IMR-90 (cell line): ENCODE results near the gene ERG. TPM values are rescaled to one million over a fixed set of nuclear protein-coding genes. Genes with fewer than 3 reads are reported as not detected.

Experiments
- ATAC-seq: fragments of 200-7000 bp; cut with Tn5 transposase; 2 replicates; pipeline ENCODE4 v1.9.1; 2020; ENCODE audit warnings: low read depth, mild to moderate bottlenecking, moderate library complexity
- BruUV-seq: library from RNA; stranded (reverse); fragments of 400-500 nt; replicated peaks from 2 replicates; lab custom pipeline; 2021; lab: Mats Ljungman, UMichigan
- CTCF ChIA-PET: fragments of 300-600 bp; formaldehyde crosslinking; extraction: SDS; loops from one replicate; lab custom pipeline; 2021; ENCODE audit warnings: antibody characterized with exemption; lab: Yijun Ruan, JAX
- POLR2A ChIA-PET: fragments of 300-600 bp; sonication (Branson Sonifier 250); formaldehyde crosslinking; loops from one replicate; lab custom pipeline; 2022; ENCODE audit warnings: antibody characterized with exemption; ENCODE audit not compliant: unreplicated experiment; lab: Charles Lee
- DNase-seq: peaks from one replicate; pipeline ENCODE4 v3.0.0; 2013
- H2AFZ ChIP-seq: replicated peaks from 2 replicates; pipeline ENCODE3; 2013; ENCODE audit warnings: low read length, mild to moderate bottlenecking; ENCODE audit not compliant: poor library complexity
- H2AK5ac ChIP-seq: 2 replicates; pipeline ENCODE4 v1.6.1; 2013; ENCODE audit warnings: low read depth, low read length, inconsistent platforms
- H2AK9ac ChIP-seq: replicated peaks from 2 replicates; pipeline ENCODE3; 2013; ENCODE audit warnings: mild to moderate bottlenecking, low read depth, low read length, moderate library complexity; ENCODE audit not compliant: poor library complexity
- H2BK120ac ChIP-seq: 2 replicates; pipeline ENCODE4 v1.6.1; 2013; ENCODE audit warnings: low read depth, low read length, inconsistent platforms
- H2BK15ac ChIP-seq: 3 replicates; pipeline ENCODE4 v1.6.1; 2013; ENCODE audit warnings: low read depth, low read length, inconsistent platforms
- H2BK20ac ChIP-seq: 2 replicates; pipeline ENCODE4 v1.6.1; 2013; ENCODE audit warnings: low read depth, mild to moderate bottlenecking, inconsistent platforms, low read length, moderate library complexity
- H2BK5ac ChIP-seq: 2 replicates; pipeline ENCODE4 v1.6.1; 2013; ENCODE audit warnings: mild to moderate bottlenecking, low read depth, low read length, inconsistent platforms; ENCODE audit not compliant: poor library complexity, severe bottlenecking
- H3K14ac ChIP-seq: replicated peaks from 2 replicates; pipeline ENCODE4 v1.6.1; 2013; ENCODE audit warnings: low read depth, low read length, inconsistent platforms
- H3K18ac ChIP-seq: 2 replicates; pipeline ENCODE4 v1.6.1; 2013; ENCODE audit warnings: low read depth, low read length, control low read depth
- H3K23ac ChIP-seq: 2 replicates; pipeline ENCODE4 v1.6.1; 2013; ENCODE audit warnings: low read depth, low read length, inconsistent platforms
- H3K27ac ChIP-seq: 2 replicates; pipeline ENCODE4 v1.5.1; 2013; ENCODE audit warnings: mild to moderate bottlenecking, control low read depth, low read length; ENCODE audit not compliant: insufficient read depth
- H3K27me3 ChIP-seq: 2 replicates; pipeline ENCODE4 v1.6.1; 2013; ENCODE audit warnings: low read length; ENCODE audit not compliant: control insufficient read depth, insufficient read depth
- H3K36me3 ChIP-seq: 2 replicates; pipeline ENCODE4 v1.6.1; 2013; ENCODE audit warnings: low read length, mixed read lengths; ENCODE audit not compliant: control insufficient read depth, insufficient read depth
- H3K4ac ChIP-seq: 2 replicates; pipeline ENCODE4 v1.6.1; 2013; ENCODE audit warnings: low read depth, low read length, inconsistent platforms
- H3K4me1 ChIP-seq: 2 replicates; pipeline ENCODE4 v1.6.1; 2013; ENCODE audit warnings: low read length, mixed read lengths; ENCODE audit not compliant: control insufficient read depth, insufficient read depth
- H3K4me2 ChIP-seq: 2 replicates; pipeline ENCODE4 v1.6.1; 2013; ENCODE audit warnings: low read depth, mild to moderate bottlenecking, control low read depth, low read length, moderate library complexity
- H3K4me3 ChIP-seq: 2 replicates; pipeline ENCODE4 v1.5.1; 2013; ENCODE audit warnings: low read depth, mild to moderate bottlenecking, control low read depth, low read length, moderate library complexity; ENCODE audit not compliant: insufficient read depth
- H3K56ac ChIP-seq: 2 replicates; pipeline ENCODE4 v1.6.1; 2013; ENCODE audit warnings: low read length, inconsistent platforms; ENCODE audit not compliant: insufficient read depth; ENCODE audit errors: extremely low read depth
- H3K79me1 ChIP-seq, 2 experiments: 2 replicates each; pipeline ENCODE4 v1.6.1; 2013; ENCODE audit warnings: low read length in 2 of 2, inconsistent platforms in 1 of 2, low read depth in 1 of 2
- H3K9ac ChIP-seq: 2 replicates; pipeline ENCODE4 v1.6.1; 2013; ENCODE audit warnings: low read depth, low read length, control low read depth
- H3K9me1 ChIP-seq: 2 replicates; pipeline ENCODE4 v1.6.1; 2013; ENCODE audit warnings: low read length, inconsistent platforms; ENCODE audit not compliant: insufficient read depth
- H3K9me3 ChIP-seq: 2 replicates; pipeline ENCODE4 v1.6.1; 2013; ENCODE audit warnings: low read length; ENCODE audit not compliant: control insufficient read depth, insufficient read depth
- H4K20me1 ChIP-seq: 2 replicates; pipeline ENCODE4 v1.6.1; 2013; ENCODE audit warnings: low read length, inconsistent platforms; ENCODE audit not compliant: insufficient read depth
- H4K5ac ChIP-seq: 2 replicates; pipeline ENCODE4 v1.6.1; 2013; ENCODE audit warnings: mild to moderate bottlenecking, low read depth, low read length, control low read depth
- H4K8ac ChIP-seq, 2 experiments: 2 replicates each; pipeline ENCODE4 v1.6.1; 2013; ENCODE audit warnings: low read depth in 2 of 2, low read length in 2 of 2, control low read depth in 1 of 2, inconsistent platforms in 1 of 2
- H4K91ac ChIP-seq: 2 replicates; pipeline ENCODE4 v1.6.1; 2013; ENCODE audit warnings: low read depth, low read length, inconsistent platforms; ENCODE audit not compliant: insufficient read depth
- CHD1 ChIP-seq: IDR thresholded peaks from 2 replicates; pipeline ENCODE4 v1.6.1; 2012; ENCODE audit warnings: low read depth, low read length, improper control_type of control experiment
- CTCF ChIP-seq: conservative IDR thresholded peaks from 2 replicates; pipeline ENCODE4 v1.5.1; 2012; ENCODE audit warnings: mild to moderate bottlenecking, low read depth, low read length, improper control_type of control experiment
- FOS ChIP-seq: fragments of 150-350 bp; IDR thresholded peaks from 2 replicates; pipeline ENCODE4 v1.6.1; 2016; ENCODE audit warnings: low read depth, low read length
- RFX5 ChIP-seq: IDR thresholded peaks from 2 replicates; pipeline ENCODE4 v1.8.0; 2012; ENCODE audit warnings: low read depth, mild to moderate bottlenecking, low read length, moderate library complexity
- WGBS, 2 experiments: methylation state at CpG; one replicate each; pipeline versions ENCODE4 v1.1.5 to v1.1.7; 2013; ENCODE audit warnings: missing lambda C conversion rate in 2 of 2; ENCODE audit not compliant: insufficient read length in 1 of 2; ENCODE audit errors: extremely low coverage in 2 of 2; 5-methylcytosine and 5-hydroxymethylcytosine counted together
- dilution Hi-C: fragments of 300-500 bp; cut with HindIII; formaldehyde crosslinking; loops from one replicate; pipeline ENCODE4 v1.14.3; 2018; ENCODE audit warnings: low sequenced_read_pairs; ENCODE audit not compliant: unreplicated experiment
- in situ Hi-C: fragments of 300-500 bp; cut with MboI; formaldehyde crosslinking; loops from 3 replicates; pipeline ENCODE4 v1.14.3; 2019; ENCODE audit warnings: low sequenced_read_pairs, inconsistent platforms, mixed read lengths
- intact Hi-C: fragments of 100-400 bp; cut with micrococcal nuclease; formaldehyde crosslinking; loops from 2 replicates; pipeline ENCODE4 v1.10.0; 2022
- microRNA-seq, 2 experiments: library from miRNA; stranded (forward) in 1 of 2; unstranded in 1 of 2; fragments of 10-50 nt in 1 of 2; fragments of <30 nt in 1 of 2; gene quantifications in 1 of 2; microRNA quantifications in 1 of 2; one replicate each; pipeline versions ENCODE3 to v1.1.0; 2013 to 2020; ENCODE audit not compliant: insufficient read depth in 1 of 2, insufficient read length in 1 of 2, unreplicated experiment in 1 of 2
- polyA plus RNA-seq, 3 experiments: library from polyadenylated mRNA; depleted of rRNA; stranded (reverse); fragments of >200 nt; gene quantifications; 2 replicates each; pipeline ENCODE4 v1.2.3, GENCODE V29; 2012; ENCODE audit warnings: low replicate concordance in 1 of 3
- small RNA-seq, 5 experiments: library from RNA; depleted of rRNA; stranded (forward); fragments of <200 nt; gene quantifications; one replicate each; pipeline ENCODE3, GENCODE V24; 2012
- total RNA-seq: library from RNA; depleted of rRNA; stranded (reverse); fragments of >200 nt; gene quantifications from 2 replicates; pipeline ENCODE4 v1.2.3, GENCODE V29; 2012; rRNA removed

The ERG gene
- total and polyA plus RNA-seq, 2 of the 4 experiments (the other 2 are of a cell fraction): not detected

DNA sequence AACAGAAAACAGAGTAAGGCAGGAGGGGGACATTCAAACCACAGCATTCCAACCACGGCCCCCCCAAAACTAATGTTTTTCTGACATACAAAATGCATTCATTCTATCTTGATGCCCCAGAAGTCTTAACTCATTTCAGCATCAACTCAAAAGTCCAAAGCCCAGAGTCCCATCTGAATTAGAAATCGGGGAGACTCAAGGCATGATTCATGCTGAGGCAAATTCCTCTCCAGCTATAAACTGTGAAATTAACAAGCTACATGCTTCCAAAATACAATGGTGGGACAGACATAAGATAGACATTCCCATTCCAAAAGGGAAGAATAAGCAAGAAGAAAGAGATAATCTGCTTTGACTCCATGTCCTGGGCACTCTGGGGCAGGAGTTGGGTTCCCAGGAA lies 167.6 kb downstream of the ERG start:
- no peak for TF ChIP-seq RFX5
- no peak for TF ChIP-seq CHD1
- no peak for TF ChIP-seq FOS
- no peak for TF ChIP-seq CTCF
- Histone ChIP-seq H2BK5ac (no peak overlapping the region), H2BK15ac (no peak overlapping the region), H3K4me1 (no peaks in the 10 kb centered on the region; the same call in 1 of the 2 replicates), H3K14ac (no peak overlapping the region), H3K18ac (no peak overlapping the region), H2AFZ (no peak overlapping the region), H3K27me3 (no peaks in the 10 kb centered on the region), H2BK120ac (no peak overlapping the region), H3K9me1 (0 out of 2 replicates have a peak, but pooled peaks cover 2% of the 10 kb centered on the region), H3K9ac (no peak overlapping the region), H3K4me3 (no peak overlapping the region), H4K91ac (no peak overlapping the region), H3K36me3 (no peaks in the 10 kb centered on the region), H3K4ac (no peak overlapping the region), H3K27ac (no peak overlapping the region), H3K79me1 (no peaks in the 10 kb centered on the region), H2AK9ac (no peak overlapping the region), H2BK20ac (no peak overlapping the region), H4K5ac (no peak overlapping the region), H3K9me3 (no peaks in the 10 kb centered on the region), H4K8ac (no peak overlapping the region), H3K4me2 (no peak overlapping the region), H3K23ac (no peak overlapping the region), H4K20me1 (no peaks in the 10 kb centered on the region), H2AK5ac (no peak overlapping the region), H3K56ac (no peak overlapping the region)
- POLR2A ChIA-PET: no interaction called here
- intact Hi-C loops (loop anchor here (5.0 kb wide), 1 partner anchor 113 kb away; no protein-coding TSS in a partner anchor), dilution Hi-C loops (no loop called here), in situ Hi-C loops (no loop called here)
- CTCF ChIA-PET: no interaction called here
- no TSS peak for BruUV-seq
- ATAC-seq (no peak), DNase-seq (no peak)
- WGBS, 2 experiments: 80% methylated on average over 1 of the region's 2 CpGs; no CpG with 5 or more reads in 1 of the 2 experiments

Small RNA genes lying within 50 kb of the gene (microRNA-seq; reads per million reads assigned to microRNA genes)
- gene SNRPGP13 (ENCODE audit: insufficient read depth, insufficient read length): not detected

Small RNA genes lying within 50 kb of the gene (small RNA-seq; reads per million reads assigned to genes)
- gene SNRPGP13: 0 reads per million in 5 experiments

Other genes with a start within 250 kb of the ERG start
- gene KCNJ15, start 241.5 kb downstream of the ERG start, total RNA-seq: under 0.01 TPM in 2 replicates
- gene KCNJ15, start 241.5 kb downstream of the ERG start, polyA plus RNA-seq (2012; rRNA removed): 0.07 TPM in 1 of 2 replicates, not detected in the other